Keratinocyte (primary cell): ENCODE measurements around the gene STAT3.

ENCODE experiments used
- CTCF ChIP-seq, 3 experiments: IDR thresholded peaks in 1 of 3; conservative IDR thresholded peaks in 1 of 3; optimal IDR thresholded peaks in 1 of 3; 2 replicates in 2 of 3; 3 replicates in 1 of 3; pipeline versions ENCODE3 to v1.5.1; 2011; ENCODE audit warnings: low read length in 3 of 3, mild to moderate bottlenecking in 3 of 3, moderate library complexity in 2 of 3, control low read depth in 1 of 3, inconsistent platforms in 1 of 3; ENCODE audit not compliant: insufficient read depth in 2 of 3; ENCODE audit errors: extremely low read depth in 1 of 3
- EZH2 ChIP-seq: IDR thresholded peaks from one replicate; pipeline ENCODE4 v1.6.1; 2012; ENCODE audit warnings: inconsistent platforms, mild to moderate bottlenecking, low read length, moderate library complexity

DNA sequence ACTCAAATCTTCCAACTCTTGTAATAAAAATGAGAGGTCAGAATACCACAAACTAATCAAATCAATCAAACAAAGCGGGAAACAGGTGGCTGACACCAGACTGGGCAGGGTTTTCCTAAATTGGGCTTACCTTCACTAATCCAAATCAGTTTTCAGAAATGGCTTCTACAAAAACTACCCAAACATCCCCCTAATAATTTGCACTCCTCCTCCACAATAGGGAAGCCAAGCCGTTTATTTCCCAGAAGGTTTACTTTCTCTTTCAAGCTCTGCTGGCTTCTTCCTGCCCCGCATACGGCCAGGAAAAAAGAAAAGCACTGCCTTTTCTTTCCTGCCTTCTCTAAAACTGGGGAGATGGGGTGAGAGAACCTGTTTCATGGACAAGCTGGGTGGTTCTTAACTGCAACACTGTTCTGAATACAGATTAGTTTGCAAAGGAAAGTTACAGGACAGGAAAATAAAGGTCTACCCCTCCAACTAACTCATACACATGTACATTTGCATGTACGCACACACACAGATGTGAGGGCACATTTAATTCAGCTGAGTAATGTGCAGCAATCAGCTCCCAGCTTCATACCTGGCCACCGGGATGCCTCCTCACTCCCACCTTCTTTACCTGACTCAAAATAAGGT is 9.2 kb downstream of the STAT3 start:
- TF ChIP-seq CTCF (optimal IDR thresholded peaks at IDR 0.05 in 1 of 3, IDR thresholded peaks at IDR 0.05 in 1 of 3, conservative IDR thresholded peaks at IDR 0.05 in 1 of 3; ENCODE audit: extremely low read depth in 1 of 3, insufficient read depth in 2 of 3, low read length in 3 of 3) (no peak), EZH2 (no peak)
